SHP77 treated with DMSO at 0.1 percent for 48 hours (cell line): ENCODE data around the gene TARS3.

Experiments
- DNase-seq: peaks from one replicate; lab custom pipeline; 2025; lab: John Stamatoyannopoulos, UW

Gene TARS3

DNA sequence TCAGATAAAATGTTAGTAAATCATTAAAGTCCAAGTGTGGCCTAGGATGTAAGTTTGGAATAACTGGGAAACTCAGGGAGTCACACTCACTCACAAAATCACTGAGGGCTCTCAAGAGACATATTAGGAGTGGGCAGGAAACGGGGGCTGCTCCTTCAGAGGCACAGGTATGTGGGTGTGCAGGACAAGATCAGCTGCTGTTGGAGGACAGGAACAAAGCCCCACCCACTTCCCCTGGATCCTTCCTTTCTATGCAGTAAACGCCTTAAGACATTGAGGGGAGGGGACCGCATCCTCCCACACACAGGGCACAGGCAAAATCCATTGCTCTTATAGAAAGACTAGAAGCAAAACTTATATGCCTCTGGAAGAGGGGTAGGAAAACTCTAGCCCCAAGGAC lies 102.3 kb downstream of the TARS3 start:
- no peak for DNase-seq

DNA sequence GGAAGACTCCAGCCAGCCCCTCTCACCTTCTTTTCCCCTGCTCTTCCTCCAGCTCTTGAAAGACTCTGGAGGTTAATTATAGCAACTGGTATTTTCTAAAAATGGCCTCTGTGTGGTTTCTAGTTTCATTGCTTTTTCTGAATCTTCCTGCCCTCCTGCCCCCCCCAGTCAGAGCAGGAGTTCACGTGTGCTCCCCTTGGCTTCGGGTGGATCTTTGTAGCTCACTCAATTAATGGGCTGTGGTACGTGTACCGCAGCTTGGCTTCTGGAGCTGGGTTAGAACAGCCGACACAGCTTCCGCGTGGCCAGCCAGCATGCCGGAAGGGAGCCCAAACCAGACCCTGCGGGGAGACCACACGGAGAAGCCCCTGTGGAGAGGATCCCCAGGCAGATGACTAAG lies 103.6 kb downstream of the TARS3 start:
- DNase-seq, result no peak

DNA sequence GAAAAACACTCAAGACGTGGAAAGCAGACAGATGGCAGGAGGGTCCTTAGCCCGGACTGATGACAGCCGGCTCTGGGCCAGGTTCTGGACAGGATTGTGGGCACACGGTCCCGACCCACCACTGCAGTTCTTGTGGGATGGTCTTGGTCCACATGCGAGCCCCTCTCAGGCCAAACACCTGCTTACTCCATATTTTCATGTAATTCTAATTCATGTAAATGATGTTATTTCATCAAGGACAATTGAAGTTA lies 104.7 kb downstream of the TARS3 start:
- no peak for DNase-seq

DNA sequence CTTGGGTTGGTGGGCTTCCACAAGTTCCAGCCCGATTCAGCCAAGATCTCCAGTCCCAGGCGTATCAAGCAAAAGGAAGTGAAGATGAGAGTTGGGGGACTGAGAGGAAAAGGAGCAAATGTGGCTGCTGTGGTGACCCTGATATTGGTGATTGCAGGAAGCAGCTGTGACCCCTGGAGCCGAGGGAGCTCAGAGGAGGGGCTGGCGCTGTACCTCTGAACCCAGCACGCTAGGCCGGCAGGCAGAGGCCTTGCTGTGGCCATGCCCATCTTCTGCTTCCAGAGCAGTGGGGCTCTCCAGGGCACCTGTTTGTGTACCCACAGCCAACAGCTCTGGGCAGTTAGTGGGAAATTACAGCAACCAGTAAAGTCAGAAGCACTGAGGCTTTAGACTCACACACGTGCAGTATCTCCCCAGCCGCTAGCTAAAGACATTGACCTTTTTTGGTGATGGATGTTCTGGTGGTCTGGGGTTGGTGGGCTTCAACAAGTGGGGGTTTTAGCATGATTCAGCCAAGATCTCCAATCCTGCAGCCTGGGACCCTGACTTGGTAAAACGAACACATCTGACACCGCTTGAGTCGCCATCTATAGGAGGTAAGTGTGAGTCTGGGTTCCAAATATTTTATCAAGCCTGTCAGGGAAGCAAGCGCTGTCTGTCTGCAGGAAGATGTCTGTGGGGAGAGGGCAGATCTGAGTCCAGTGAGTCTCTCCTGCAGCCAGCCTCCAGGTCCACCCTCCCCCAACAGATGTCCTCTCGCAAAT lies 105.2 kb downstream of the TARS3 start:
- no peak for DNase-seq

DNA sequence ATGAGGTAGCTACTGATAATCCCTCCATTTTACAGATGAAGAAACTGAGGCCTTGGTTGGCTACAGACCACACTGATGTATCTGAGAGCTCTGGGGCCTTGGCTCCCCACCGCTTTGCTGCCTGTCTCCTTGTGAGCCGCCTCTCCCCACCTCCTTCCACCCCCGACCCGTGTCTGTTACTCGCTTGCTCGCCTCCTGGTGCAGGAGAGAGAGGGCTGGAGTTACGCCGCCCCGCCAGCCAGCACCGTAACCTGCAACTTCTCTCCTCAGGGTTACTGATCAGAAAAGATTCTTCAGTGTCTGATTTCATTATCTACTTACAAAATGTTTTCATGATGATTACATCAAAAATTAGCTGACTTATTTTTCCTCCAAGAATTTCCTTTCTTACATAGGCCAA lies 106.2 kb downstream of the TARS3 start:
- DNase-seq, result no peak

DNA sequence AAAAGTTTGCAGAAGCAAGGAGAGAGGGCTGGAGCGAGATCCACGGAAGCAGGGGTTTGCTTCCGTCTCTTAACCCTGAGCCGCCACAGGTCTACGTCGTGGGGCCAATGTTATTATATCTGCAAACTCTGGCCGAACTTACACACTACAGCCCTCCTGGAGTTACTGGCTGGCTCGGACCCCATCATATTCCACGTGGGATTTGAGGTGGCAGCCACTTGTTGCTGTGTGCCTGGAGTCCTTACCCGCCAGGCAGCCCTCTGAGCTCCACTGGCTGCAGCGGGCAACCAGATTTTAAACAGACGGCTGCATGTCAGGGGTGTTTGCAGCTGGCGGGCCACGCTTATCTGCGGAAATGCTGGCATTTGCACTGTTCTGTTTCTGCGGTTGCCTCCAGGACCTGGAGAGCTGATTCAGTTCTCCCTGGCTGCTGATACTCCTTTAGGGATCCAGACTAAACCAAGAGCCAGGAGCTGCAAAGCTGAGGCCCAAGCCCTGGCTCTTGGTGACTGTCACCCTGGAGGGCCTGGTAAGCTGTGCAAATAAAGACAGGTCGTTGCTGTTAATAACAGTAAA lies 106.8 kb downstream of the TARS3 start:
- DNase-seq, result no peak

DNA sequence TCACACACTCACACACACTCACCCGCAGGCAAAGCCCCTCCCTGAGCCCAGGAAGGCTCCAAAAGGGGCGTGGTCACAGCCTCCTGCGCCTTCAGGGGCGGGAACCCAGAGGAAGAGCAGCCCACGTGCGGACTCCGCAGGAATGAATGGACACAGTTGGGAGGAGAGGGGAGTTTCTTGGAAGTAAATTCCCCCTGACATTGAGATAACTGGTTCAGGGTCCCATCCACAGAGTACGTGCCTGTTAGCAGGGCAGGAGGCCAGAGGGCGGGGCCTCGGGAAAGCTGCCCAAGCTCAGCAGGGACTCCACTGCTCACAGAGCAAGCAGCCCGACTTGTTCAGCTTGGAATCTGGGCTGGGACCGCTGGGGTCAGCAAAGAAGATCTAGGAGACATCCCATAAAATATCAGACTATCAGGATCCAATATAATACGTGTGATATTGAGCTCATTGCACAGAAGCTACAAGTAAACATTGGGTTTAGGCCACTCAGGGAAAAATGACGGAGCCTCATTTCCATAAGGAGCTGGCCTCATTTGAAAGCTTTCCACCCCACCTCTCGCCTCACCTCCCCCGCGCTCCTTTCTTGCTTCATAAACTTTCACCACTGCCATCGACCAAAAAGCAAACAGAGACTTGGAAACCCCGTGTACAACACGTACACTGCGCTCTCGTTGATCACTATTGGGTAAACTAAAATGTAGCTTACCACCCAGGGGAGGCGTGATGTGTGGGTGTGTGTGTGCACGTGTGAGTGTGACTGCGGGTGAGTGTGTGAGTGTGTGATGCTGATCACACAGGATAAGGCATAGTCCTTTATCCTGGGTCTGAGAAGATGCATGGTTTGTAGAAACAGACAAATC lies 108.1 kb downstream of the TARS3 start:
- DNase-seq, result no peak

DNA sequence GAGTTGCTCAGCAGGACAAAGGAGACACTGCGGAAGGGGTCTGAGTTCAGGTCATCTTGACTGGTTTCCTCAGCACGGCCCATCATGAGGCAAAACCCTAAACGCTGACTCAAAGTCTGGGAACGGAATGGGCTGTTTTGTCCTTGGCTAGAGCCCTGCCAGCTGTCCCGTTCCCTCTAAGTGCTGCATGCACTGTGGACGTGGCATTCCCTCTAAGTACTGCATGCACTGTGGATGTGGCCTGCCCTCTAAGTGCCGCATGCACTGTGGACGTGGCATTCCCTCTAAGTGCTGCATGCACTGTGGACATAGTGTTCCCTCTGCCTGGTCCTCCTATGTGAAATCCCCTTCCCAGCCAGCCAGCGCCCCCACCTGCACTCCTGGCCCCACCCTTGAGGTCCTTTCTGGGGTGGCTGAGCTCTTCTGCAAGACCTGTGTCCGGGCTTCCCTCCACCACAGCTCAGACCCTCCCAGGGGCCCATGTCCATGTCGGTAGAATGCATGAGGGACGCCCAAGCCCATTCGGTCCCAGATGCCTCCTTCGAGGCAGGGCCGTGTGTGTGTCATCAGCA lies 108.8 kb downstream of the TARS3 start:
- no peak for DNase-seq

DNA sequence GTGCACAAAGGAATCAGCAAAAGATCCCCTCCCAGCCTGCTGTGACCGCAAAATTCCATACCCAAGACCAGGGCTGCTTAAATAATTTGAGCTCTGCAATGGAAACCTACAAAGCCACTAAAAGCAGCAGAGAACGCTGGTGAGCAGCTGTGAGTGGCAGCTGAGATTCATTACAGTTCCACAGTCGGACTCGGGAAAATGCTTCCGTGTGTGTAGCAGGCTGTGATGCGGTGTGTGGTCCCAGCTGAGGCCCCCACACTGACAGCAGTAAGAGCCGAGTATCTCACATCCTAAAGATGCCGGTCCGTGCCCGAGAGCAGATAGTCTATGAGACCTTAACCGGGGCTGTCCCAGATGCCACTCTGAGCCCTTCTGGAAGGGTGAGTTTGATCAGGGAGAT lies 109.5 kb downstream of the TARS3 start:
- DNase-seq, result no peak

DNA sequence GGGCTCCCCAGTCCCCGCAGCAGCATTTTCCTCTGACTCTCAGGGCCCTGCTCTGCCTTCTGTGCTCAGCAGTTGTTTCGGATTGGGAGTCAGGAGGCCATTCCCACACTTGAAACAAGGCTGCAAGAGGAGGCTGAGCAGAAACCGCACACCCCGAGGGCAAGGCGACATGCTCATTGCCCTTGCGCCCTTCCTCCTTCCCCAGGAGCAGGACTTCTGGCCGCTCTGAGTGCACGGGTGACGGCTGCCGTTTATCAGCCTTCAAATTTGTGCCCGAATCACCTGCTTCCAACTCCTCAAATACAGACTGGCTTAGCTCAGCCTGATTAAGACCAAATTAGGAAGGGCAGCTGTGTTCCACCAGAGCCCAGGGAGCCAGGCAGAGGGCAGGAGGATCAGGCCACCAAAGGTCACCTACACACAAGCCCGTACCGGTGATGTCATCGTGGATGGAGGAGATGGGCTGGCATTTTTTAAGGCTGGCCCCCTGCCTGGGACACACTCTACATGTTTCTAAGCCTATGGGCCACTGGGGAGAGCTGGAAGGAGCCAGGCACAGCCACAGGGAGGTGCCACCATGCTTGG lies 110.2 kb downstream of the TARS3 start:
- DNase-seq, result no peak

DNA sequence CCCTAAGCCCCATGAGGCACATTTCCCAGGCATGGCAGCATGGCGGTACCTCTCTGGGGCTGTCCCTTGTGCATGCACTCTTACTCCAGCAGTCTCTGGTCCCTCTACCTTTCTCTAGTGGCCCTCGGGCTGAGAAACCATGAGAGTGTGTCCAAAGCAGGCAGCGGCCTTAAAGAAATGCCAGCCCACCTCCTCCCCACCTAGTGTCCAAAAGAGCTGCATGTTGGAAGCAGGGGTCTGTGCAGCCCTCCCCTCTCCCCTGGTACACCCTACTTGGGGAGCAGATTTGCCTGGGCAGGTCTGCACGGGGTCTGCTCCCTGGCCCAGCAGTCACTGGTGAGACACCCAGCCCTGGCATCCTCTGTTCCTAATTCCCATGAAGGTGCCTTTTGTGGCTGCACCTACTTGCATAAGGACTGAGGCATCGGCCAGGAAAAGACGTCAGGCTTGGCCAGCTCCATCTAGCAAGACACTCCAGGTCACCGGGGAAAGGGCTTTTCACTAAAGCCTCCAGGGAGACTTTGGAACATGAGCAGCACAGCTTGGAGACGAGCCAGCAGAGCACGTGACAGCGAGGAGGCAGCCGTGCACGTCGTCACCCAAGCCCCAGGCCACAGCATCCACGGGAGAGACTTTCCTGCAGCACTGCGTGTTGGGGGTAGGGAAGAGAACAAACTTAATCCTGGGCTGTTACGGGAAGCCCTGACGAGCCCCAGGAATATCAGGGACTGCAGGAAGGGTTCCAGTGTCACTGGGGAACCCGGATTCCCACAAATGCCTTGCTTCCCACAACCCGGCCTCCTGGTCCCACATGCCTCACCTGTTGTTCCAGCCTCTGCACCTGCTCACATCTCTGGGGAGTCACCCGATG lies 110.9 kb downstream of the TARS3 start:
- DNase-seq, result peak; percentile 18

DNA sequence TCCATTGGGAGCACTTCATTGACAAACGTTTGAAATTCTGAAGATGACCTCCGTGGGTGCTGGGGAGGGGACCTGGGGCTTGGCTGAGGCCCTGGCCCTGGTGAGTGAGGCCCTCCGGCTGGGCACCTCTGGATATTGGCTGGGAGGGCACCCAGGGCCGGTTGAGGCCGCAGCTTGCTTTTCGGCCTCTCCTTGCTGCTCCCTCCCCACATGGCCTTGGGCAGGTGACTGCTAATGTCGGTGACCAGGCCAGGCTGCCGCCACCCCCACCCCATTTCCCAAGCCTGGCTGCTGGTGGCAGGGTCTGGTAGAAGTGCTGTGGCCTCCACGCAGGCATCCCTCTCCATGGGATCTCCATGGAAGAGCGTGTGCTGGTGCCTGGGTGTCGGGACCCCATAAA lies 111.6 kb downstream of the TARS3 start:
- DNase-seq, result no peak

DNA sequence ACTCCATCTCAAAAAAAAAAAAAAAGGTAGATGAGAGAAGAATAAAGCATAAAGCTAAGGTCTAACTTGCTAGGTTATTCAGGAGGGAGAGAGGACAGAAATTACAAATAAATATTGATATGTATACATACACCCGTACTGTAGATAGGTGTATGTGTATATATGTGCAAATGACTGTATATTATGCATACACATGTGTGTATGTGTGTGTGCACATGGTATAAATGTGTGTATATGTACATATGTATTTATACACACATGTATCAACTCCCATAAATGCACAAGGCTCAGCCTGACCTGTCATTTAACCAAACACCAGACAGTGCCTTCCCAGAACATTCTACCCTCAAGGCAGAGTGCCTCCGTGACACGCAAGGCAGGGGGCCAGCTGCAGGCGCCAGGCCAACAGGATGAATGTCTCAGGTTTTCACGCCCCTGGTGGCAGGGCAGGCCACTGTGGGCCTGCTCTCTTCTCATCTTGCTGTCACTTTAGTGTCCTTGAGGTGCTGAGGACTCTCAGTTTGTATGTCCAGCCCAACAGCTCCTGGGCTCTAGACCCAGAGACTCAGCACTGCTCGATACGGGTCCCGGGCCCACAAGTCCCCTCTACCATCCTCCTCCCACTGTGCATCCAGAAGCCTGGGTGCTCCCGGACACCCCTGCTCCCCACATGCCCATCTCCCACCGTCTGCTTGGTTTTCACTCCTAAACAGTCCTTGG lies 112.5 kb downstream of the TARS3 start:
- DNase-seq, result no peak

DNA sequence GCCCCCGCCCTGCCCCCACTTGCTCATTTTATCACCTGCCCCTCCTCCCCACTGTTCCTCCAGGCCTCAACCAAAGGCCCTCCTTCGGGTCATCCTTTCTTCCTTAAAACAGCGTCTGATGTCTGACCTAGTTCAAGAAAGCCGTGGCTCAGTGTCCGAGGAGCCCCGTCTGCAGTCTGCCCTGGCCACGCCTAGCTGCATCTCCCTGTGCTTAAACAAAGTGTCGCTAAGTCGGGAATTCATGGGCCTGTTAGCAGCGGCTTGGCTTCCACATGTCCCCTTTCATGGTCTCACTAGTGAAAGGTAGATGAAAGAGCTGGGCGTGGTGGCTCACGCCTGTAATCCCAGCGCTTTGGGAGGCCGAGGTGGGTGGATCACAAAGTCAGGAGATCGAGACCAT lies 113.3 kb downstream of the TARS3 start:
- DNase-seq, result no peak

DNA sequence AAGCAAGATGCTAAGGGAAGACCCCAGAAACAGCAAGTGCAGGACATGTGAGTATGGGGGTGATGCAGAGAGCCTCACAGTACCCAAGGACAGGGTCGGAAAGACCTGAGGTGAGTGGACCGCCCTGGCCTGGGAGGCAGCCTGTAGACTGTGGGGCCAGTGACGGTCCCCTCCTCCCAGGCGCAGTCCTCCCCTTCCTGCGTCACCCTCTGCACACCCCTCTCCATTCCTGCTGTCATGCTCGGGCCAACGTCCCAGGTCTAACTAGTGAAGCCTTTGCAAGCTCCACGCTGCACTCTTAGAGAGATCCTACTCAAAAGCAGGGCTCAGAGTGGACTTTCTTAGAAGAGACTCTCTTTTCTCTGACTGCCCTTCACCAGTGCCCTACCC lies 113.7 kb downstream of the TARS3 start:
- DNase-seq, result no peak

DNA sequence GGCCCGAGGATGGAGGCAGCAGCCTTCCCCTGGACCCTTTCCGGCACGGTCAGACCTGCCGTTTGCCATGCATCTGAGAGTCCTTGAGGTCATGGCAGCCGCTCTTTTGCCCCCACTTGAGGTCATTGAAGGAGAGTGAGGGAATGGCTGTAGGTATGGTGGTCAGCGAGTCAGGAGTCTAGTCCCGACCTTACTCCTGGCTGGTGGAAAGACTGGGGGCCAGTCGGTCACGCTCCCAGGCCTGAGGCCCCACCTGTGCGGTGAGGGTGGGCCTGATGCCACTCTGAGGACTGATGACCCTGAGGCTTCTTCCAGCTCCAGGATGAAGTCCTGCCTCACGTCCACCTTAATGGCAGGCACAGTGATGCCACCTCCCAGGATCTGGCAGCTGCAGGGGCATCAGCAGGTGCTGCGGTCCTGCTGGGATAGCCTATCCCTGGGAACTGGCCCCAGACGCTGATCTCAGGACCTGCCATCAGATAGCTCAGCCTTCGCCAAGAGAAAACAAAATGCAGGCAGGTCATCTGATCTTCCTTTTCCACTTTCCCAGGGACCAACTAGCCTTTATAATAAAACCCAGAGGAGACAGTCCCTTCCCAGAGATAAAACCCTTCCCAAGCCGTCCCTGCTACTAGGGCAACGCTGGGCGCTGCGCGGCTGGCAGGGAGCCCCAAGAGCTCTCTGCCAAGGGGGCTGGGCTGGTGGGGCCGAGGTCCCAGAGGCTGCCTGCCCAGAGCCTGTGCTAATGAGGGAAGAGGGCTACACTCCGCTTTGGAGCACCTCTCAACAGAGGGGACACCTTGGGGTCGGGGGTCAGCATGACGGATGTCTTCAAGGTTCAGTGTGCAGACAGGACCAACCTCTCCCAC lies 114.3 kb downstream of the TARS3 start:
- no peak for DNase-seq

DNA sequence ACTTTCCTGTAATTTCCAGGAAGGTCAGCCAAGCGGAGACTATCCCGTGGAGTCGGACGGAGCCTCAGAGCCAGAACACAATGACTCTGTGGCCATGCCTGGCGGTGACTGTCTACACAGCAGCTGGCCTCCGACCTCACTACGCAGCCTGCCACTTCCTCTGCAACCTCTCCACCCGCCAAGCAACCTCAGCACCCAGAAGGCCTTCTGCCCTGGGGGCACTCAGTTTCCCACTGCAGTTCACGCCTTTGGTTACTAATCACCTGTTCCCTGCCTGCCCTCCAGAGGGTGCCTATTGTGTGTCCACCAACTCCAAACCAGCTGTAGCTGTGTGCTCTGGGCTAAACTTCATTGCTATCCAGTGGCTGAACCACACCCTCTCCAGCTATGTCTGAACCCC lies 116.1 kb downstream of the TARS3 start:
- no peak for DNase-seq

DNA sequence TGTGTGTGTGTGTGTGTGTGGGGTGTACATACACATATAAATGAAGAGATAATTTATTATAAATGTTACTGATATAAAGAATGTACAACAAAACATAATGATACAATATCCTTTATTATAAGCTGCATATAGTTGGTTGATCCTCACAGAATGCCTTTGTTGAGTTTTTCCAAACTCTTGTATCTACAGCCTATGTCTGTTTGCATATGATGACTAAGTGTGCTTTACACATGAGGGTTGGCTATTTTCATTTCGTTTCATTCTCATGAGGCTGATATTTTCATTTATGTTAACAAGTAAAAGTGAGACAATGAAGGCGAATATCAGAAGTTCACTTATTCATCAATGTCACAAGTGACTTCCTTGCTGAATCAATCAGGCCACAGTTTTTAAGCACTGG lies 117.2 kb downstream of the TARS3 start:
- no peak for DNase-seq

DNA sequence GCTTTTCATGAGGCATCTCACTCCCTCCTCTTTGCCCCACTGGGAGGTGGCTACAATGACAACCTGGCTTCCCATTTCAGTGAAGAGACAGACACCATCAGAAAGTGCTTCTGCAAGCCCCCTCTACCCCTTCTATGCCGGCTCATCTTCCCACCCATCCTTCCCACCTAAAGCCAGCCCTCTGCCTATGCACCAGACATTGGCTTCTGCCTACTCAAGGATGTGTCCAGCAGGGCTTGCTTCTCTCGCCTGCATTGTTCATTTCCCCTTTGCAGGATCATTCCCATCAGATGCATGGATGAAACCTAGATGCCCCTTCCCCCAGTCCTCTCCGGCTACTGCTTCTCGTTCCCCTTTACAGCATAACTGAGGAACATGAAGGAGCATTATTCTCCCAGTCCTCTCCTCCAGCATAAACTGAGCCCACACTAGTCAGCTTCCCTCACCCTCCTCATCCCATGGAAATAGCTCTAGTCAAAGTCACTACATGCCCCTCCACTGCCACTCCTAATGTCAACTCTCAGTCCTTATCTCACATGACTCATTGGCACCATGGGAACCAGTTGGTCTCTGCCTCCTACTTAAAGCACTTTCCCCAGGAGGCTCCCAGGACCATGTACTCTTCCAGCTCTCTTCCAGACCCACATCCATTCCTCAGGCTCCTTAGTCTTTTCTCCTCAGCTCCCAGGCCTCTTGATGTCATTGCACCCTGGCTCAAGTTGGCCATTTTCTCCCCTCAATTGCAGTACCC lies 120.0 kb downstream of the TARS3 start:
- DNase-seq, result no peak
